GM12873 (cell line): ENCODE data around the gene TMEM120B.

Experiments used
- CTCF ChIP-seq: IDR thresholded peaks from 2 replicates; pipeline ENCODE4 v1.5.1; 2012; ENCODE audit warnings: low read depth, mild to moderate bottlenecking, moderate library complexity, low read length, control low read depth; ENCODE audit not compliant: insufficient read depth; ENCODE audit errors: missing control alignments

Gene TMEM120B

GRCh38 chr12:121724925-121725324, 12.4 kb downstream of the TMEM120B start:
- TF ChIP-seq CTCF = no peak

DNA sequence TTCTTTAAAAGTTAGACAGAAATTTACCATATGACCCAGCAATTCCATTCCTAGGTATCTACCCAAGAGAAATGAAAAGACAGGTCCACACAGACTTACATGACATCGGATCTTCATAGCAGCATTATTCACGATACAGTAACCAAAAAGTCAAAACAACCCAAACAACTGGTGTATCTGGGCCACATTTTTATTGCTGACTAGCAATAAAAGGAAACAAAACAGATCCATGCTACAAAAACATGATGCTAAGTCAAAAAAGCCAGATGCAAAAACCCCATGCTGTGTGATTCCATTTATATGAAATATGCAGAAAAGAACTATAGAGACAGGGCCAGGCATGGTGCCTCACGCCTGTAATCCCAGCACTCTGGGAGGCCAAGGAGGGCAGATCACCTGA, 12.9 kb downstream of the TMEM120B start:
- no peak for TF ChIP-seq CTCF

DNA sequence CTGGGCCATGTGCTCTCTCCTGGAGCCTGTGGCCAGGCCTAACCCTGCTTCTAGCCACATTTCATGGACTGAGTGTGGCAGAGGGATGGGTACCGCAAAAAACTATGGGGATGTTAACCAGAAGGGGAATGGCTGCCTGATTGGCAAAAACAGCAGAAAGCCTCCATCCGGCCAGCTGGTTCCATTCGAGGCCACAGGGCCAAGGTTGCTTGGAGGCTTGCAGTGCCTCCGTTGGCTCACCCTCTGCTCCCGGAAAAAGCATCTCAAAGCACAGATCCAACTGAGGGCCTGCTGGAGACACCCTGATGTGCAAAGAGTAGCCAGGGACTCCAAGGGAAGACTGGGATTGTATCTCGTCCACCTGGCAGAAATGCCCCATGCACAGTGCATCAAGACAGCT, 16.5 kb downstream of the TMEM120B start:
- no peak for TF ChIP-seq CTCF

GRCh38 chr12:121731473-121731872, 18.9 kb downstream of the TMEM120B start:
- TF ChIP-seq CTCF = no peak

- no peak for TF ChIP-seq CTCF
Measured at GRCh38 chr12:121733849-121734248, 21.3 kb downstream of the TMEM120B start.

GRCh38 chr12:121738340-121738858, 25.8 kb downstream of the TMEM120B start:
- no peak for TF ChIP-seq CTCF

GRCh38 chr12:121740847-121741246, 28.3 kb downstream of the TMEM120B start:
- TF ChIP-seq CTCF = no peak

GRCh38 chr12:121741743-121742142, 29.2 kb downstream of the TMEM120B start:
- no peak for TF ChIP-seq CTCF
